ENCODE measurements around the gene CCDC68.
"Not testable (repeated sequence)": the region's sequence is repeated elsewhere in the genome, so short reads cannot be mapped to it uniquely, and the experiment has no call there.

CCDC68 gene

GRCh38 chr18:54871231-54871630, 88.0 kb downstream of the CCDC68 start:
- DNase-seq, result no peak

GRCh38 chr18:54867131-54867530, 92.1 kb downstream of the CCDC68 start:
- no peak for DNase-seq

- no peak for DNase-seq
Measured at GRCh38 chr18:54860941-54861340, 98.3 kb downstream of the CCDC68 start.

- DNase-seq, result no peak
Measured at GRCh38 chr18:54859667-54860421, 99.4 kb downstream of the CCDC68 start.

- no peak for DNase-seq
Measured at GRCh38 chr18:54857499-54857898, 101.8 kb downstream of the CCDC68 start.

GRCh38 chr18:54856105-54856646, 103.1 kb downstream of the CCDC68 start:
- no peak for DNase-seq

- DNase-seq, result not testable (repeated sequence)
Measured at GRCh38 chr18:54855050-54855449, 104.2 kb downstream of the CCDC68 start.

GRCh38 chr18:54852780-54853675, 106.2 kb downstream of the CCDC68 start:
- DNase-seq, result no peak
